Measurements from ENCODE around the gene PCDHB9.
"Not testable (repeated sequence)": the region's sequence is repeated elsewhere in the genome, so short reads cannot be mapped to it uniquely, and the experiment has no call there.

Gene PCDHB9

GRCh38 chr5:141186897-141187512, at the start of gene PCDHB9:
Gene PCDHB9, plus strand, starts transcription at chr5:141187161. Its CDS starts 158 bp downstream, at chr5:141187319.
- DNase-seq, result peak in 1 of 2 experiments; percentile 12

- DNase-seq, result not testable (repeated sequence)
These were observed 49.6 kb upstream of the PCDHB9 start for GRCh38 chr5:141137346-141137745.

GRCh38 chr5:141149812-141150211, 37.1 kb upstream of the PCDHB9 start, which contains the start of gene PCDHB6:
Gene PCDHB6, plus strand, starts transcription at chr5:141150057. Its CDS starts 201 bp downstream, at chr5:141150258.
- DNase-seq, result no peak

- no peak for DNase-seq
These were observed 36.6 kb upstream of the PCDHB9 start for GRCh38 chr5:141150224-141150992.

GRCh38 chr5:141150993-141151325, 36.0 kb upstream of the PCDHB9 start:
- DNase-seq, result no peak

- DNase-seq, result not testable (repeated sequence)
These were observed 35.3 kb upstream of the PCDHB9 start for GRCh38 chr5:141151632-141152031.

- not testable (repeated sequence) for DNase-seq
These were observed 34.9 kb upstream of the PCDHB9 start for GRCh38 chr5:141152096-141152495.

GRCh38 chr5:141155540-141156374, 31.2 kb upstream of the PCDHB9 start:
- no peak for DNase-seq

- not testable (repeated sequence) for DNase-seq
These were observed 29.6 kb upstream of the PCDHB9 start for GRCh38 chr5:141157356-141157755.

GRCh38 chr5:141157901-141158300, 29.1 kb upstream of the PCDHB9 start:
- not testable (repeated sequence) for DNase-seq

GRCh38 chr5:141172381-141173204, 14.4 kb upstream of the PCDHB9 start, which contains the start of gene PCDHB7:
Gene PCDHB7, plus strand, starts transcription at chr5:141172644. Its CDS starts 192 bp downstream, at chr5:141172836.
- DNase-seq, result peak in 1 of 2 experiments; percentile 6

GRCh38 chr5:141174291-141175104, 12.5 kb upstream of the PCDHB9 start:
- not testable (repeated sequence) for DNase-seq

GRCh38 chr5:141175933-141176332, 11.0 kb upstream of the PCDHB9 start:
- no peak for DNase-seq

- not testable (repeated sequence) for DNase-seq
These were observed 9.3 kb upstream of the PCDHB9 start, which contains the start of gene PCDHB8 for GRCh38 chr5:141177577-141178191. Gene PCDHB8, plus strand, starts transcription at chr5:141177790. Its CDS starts 245 bp downstream, at chr5:141178035.

GRCh38 chr5:141179371-141179770, 7.6 kb upstream of the PCDHB9 start:
- DNase-seq, result not testable (repeated sequence)

- not testable (repeated sequence) for DNase-seq
These were observed 7.1 kb upstream of the PCDHB9 start for GRCh38 chr5:141179876-141180275.

- DNase-seq, result no peak
These were observed 6.6 kb upstream of the PCDHB9 start for GRCh38 chr5:141180313-141180712.

- no peak for DNase-seq
These were observed 4.7 kb upstream of the PCDHB9 start, which contains the start of gene PCDHB16 for GRCh38 chr5:141182248-141182647. Gene PCDHB16, plus strand, starts transcription at chr5:141182387. Its CDS starts 173 bp downstream, at chr5:141182560.

GRCh38 chr5:141184117-141184855, 2.7 kb upstream of the PCDHB9 start:
- not testable (repeated sequence) for DNase-seq

GRCh38 chr5:141188682-141189081, 1.7 kb downstream of the PCDHB9 start:
- not testable (repeated sequence) for DNase-seq
